ENCODE measurements around the gene PRKD1.

PRKD1 gene
- total RNA-seq: 0 to 0.20 reads per million in 2 donors

DNA sequence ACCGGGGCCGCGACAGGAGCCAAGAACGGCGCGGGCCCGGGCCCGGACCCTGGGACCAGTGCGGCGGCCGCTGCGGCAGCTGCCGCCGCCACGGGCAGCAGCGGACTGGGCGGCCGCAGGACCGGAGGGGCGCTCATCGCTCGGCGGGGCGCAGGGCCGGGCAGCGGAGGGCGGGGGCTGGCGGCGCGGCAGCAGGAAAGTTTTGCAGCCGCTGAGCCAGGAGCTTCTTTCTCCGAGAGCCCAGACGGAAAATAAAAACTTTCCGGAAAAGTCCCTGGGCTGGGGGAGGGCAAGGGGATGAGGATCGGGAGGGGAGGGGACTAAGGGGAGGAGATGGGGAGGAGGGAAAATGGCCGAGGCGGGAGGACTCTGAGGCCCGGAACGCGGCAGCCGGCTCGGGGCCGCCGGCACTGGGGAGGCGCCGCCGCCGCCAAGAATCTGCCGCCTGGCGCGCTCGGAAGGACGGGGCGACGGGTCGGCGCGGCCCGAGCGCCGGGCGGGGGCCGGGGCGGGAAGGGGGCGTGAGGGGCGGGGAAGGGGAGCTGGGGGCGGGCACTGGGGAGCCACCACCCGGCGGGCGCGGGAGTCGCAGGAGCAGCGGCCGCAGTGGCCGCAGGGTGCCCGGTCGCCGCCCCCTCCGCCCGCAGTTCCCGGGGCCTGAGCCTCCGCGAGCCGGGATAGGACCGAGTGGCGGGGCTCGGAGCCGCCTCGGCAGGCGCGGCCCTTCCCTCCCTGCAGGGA, at the start of gene PRKD1:
TSS of gene PRKD1 (minus strand) at position 472 of the 741 bp plus-strand sequence.
- no peak for DNase-seq

DNA sequence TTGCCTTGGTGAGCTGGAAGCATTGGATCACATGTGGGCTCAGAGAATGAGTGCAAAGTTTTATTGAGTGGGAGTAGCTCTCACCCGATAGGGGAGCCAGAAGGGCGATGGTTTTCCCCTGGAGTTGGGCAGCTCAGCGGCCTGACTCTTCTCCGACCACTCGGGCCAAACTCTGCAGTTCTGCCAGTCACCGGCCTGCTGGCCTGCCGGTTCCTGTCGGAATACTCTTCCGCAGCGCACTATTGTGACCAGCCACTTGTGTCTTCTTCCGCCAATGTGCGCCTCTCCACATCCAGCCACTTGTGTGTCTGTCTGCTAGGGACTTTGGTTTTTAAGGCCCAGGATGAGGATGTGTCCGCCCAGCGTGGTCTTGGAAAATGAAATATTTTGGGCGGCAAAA, 43.5 kb upstream of the PRKD1 start:
- no peak for DNase-seq

GRCh38 chr14:29955087-29955486, 27.4 kb upstream of the PRKD1 start:
- no peak for DNase-seq

GRCh38 chr14:29953501-29953900, 25.9 kb upstream of the PRKD1 start:
- no peak for DNase-seq

- no peak for DNase-seq
Measured at GRCh38 chr14:29944091-29944490, 16.4 kb upstream of the PRKD1 start.

- no peak for DNase-seq
Measured at GRCh38 chr14:29941401-29941800, 13.8 kb upstream of the PRKD1 start.

DNA sequence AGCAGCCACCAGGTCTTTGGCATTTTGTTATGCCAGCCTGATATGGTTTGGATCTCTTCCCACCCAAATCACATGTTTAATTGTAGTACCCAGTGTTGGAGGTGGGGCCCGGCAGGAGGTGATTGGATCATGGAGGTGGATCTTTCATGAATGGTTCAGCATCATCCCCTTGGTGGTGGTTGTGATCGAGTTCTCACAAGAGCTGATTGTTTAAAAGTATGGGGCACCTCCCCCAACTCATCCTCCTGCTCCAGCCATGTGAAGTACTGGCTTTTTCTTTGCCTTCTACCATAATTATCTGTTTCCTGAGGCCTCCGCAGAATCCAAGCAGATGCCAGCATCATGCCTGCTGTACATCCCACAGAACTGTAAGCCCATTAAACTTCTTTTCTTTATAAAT, 12.8 kb upstream of the PRKD1 start:
- DNase-seq: no peak

DNA sequence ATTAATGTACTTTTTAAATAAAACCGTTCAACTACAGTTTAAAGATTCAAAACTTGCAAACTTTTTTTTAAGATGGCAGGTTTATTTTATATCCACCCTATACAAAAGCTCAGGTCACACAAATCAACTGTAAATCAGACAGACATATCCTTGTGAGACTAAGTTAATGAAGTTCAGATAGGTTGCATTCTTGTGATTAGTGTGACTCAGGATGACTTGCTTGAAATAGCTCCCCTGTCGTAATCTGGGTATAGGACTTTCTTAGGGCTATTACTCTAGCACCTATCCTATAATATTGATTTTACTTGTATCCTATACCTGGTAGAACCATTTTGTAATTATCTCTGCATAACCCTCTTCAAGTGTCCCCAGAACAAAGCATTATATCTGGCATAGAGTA, 9.5 kb upstream of the PRKD1 start:
- DNase-seq: no peak

DNA sequence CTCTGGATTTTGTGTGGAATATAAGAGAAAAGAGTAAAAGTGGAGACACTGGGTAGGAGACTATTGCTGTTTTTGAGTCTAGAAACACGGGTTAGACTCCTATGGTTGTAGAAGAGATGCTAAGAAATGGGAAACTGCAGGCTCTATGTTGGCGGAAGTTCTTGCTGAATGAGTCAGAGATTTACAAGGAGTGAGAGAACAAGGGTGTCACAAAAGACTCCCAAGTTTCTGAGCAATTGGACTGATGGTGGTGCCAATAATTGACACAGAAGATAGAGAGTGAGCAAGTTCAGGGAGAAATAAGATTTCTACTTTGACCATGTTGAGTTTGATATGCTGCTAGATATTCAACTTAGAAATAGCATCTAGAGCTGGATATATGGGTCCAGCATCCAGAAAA, 2.6 kb upstream of the PRKD1 start:
- DNase-seq: no peak

DNA sequence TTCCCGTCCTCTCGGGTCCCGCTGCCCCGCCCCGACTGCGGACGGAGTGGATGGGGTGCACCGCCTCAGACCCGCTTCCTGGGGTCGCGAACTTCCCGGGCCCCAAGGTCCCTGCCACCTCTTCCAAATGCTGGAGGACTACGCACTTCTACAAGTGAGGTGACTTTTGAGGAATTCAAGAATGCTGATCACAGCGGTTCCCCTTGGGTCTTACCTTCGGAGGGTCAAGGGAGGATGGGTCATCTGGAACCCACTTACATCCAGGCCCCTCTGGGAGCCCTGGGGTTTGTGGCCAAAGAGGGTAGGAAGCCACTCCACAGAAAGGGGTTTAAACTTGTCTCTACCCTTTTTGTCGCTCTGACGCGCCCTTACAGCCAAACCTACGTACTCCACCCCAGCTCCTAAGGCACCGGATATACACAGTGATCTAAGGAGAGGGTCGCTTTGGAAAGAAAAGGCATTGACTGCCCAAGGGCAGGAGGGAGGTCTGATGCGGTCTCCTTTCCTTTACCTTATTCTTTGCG, 532 bp upstream of the PRKD1 start:
- DNase-seq: no peak

- no peak for DNase-seq
Measured at GRCh38 chr14:29926701-29927375, 809 bp downstream of the PRKD1 start.

- DNase-seq: no peak
Measured at GRCh38 chr14:29926228-29926627, 1.4 kb downstream of the PRKD1 start.

DNA sequence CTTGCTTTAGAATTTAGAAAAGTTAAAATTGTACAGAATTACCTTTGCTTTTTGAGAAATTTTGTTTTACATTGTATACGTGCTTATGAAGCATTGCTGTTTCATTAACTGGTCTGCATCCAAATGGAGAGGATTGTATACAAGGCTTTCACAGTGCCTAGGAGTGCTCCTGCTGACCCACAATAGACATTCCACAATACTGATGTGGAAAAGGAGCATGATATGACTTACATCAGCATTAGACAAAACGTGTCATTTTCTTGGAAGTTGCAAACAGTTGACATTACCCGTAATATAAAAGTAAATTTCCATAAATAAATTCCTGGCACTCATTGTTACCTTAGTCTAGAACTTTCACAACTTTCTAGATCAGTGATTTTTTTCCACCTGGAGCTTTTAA, 1.9 kb downstream of the PRKD1 start:
- DNase-seq: no peak

GRCh38 chr14:29925101-29925722, 2.4 kb downstream of the PRKD1 start:
- DNase-seq: no peak

GRCh38 chr14:29919845-29920244, 7.8 kb downstream of the PRKD1 start:
- no peak for DNase-seq

DNA sequence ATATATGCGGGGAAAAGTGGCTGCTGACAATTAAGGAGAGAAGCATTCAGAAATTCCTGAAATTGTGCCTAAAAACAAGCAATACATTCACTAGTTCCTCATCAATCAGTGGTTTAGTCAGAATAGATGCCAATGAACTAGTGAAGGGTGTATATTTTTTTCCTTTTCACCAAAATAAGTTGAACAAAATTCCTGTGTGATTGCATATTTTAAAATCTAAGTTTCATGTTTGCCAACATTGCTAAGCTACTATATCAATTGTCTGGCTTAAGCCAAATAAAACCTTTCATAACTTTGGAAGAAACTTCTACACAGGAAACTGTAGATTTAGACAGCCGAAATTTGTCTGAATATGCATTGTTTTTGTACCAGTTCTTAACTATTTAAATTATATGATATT, 8.7 kb downstream of the PRKD1 start:
- no peak for DNase-seq

DNA sequence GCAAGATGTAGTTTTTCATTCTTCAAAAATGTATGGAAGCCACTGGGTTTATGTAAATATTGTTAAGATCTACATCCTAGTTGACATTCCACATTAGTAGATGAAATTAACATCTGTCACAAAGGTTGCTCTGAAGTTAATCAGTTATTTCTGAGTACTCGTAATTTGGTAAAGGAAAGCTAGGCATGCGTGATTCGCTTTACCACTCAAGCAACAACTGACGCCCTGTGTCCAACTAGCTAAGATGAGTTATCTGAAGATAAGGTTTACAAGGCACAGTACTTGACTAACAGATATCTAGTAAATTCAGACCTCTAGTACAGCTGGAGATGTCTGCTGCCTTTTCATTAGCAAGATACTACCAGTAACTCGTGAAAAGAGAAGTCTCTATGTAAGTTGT, 14.1 kb downstream of the PRKD1 start:
- no peak for DNase-seq

DNA sequence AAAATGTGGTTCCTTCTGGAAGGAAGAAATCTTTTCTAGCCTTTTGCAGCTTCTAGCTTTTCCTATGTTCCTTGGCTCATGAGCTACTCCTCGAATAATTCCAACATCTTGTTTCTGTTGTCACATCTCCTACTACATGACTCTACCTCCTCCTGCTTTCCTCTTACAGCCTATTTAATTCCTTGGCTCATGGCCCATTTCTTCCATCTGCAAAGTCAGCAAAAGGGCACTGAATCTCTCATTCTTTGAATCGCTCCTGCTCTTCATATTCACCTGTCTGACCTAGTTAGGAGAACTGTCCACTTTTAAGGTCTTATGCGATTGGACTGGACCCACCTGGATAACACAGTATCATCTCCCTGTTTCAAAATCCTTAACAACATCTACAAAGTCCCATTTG, 15.8 kb downstream of the PRKD1 start:
- no peak for DNase-seq

DNA sequence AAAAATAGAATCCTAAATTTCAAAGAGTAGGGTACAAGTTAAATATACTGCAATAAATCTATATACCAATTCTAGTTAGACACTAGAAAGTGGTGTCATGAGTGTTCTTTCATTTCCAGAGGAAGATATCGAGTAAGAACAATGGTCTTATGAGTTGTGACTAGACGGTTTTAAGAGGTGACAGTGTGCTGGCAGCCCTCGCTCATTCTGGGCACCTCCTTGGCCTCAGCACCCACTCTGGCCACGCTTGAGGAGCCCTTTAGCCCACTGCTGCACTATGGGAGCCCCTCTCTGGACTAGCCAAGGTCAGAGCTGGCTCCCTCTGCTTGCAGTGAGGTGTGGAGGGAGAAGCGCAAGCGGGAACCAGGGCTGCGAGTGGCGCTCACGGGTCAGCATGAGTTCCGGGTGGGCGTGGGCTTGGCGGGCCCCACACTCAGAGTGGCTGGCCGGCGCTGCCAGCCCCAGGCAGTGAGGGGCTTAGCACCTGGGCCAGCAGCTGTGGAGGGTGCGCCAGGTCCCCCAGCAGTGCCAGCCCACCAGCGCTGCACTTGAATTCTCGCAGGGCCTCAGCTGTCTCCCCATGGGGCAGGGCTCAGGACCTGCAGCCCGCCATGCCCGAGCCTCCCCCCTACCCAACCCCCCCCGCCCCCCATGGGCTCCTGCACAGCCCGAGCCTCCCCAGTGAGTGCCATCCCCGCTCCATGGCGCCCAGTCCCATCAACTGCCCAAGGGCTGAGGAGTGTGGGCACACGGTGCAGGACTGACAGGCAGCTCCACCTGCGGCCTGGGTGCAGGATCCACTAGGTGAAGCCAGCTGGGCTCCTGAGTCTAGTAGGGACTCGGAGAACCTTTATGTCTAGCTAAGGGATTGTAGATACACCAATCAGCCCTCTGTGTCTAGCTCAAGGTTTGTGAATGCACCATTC, 18.7 kb downstream of the PRKD1 start:
- no peak for DNase-seq

- no peak for DNase-seq
Measured at GRCh38 chr14:29906256-29906870, 21.3 kb downstream of the PRKD1 start.

DNA sequence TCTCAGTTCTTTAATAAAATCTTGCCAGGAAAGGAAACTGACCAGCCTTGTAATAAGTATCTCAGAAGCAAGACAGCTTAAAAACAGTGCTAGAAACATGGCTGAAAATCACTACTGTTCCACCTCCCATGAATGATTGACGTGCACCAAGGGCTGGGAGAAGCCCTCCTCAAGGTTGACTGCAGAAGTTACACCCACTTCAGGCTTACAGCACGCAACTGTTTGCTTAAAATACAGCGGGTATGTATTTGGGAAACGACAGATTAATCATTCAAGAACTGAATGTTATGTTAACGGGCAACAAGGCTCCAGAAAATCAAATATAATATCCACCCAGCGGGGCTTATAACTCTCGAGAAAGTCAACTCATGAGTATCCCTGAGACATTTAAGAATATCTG, 22.1 kb downstream of the PRKD1 start:
- DNase-seq: no peak
